GM18951 (cell line): ENCODE results near the gene GRM8.
"Not testable (repeated sequence)": the region's sequence is repeated elsewhere in the genome, so short reads cannot be mapped to it uniquely, and the experiment has no call there.

ENCODE experiments used
- POLR2A ChIP-seq: IDR thresholded peaks from 4 replicates; pipeline ENCODE4 v1.6.1; 2011; ENCODE audit warnings: mild to moderate bottlenecking; ENCODE audit not compliant: insufficient read length, insufficient read depth; ENCODE audit errors: extremely low read depth
- in situ Hi-C: fragments of 300-500 bp; cut with MboI; formaldehyde crosslinking; loops from one replicate; pipeline ENCODE4 v1.12.0; 2022; ENCODE audit warnings: low sequenced_read_pairs, mixed read lengths, inconsistent platforms; ENCODE audit not compliant: unreplicated experiment

The GRM8 gene

DNA sequence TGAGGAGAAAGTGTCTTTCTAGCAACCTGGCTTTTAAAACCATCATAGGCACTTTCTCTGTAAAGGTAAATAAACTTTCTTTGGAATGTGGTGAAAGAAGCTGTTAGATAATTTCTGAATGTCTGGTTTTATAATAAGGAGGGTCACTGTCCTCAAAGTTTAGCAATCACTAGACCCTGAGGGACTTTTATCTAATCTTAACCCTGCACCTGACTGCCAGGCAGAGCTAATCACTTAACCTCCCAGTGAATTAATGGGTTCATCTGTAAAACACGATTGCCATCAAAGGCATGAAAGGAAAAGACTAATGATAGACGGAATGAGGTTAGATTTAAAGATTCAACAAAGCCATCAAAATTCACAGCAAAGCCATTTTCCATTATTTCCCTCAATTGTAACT lies 553.8 kb downstream of the GRM8 start:
- in situ Hi-C loops, result no loop called here
- no peak for TF ChIP-seq POLR2A

- in situ Hi-C loops, result no loop called here
- no peak for TF ChIP-seq POLR2A
These were observed 554.3 kb downstream of the GRM8 start for GRCh38 chr7:126698446-126698845.

DNA sequence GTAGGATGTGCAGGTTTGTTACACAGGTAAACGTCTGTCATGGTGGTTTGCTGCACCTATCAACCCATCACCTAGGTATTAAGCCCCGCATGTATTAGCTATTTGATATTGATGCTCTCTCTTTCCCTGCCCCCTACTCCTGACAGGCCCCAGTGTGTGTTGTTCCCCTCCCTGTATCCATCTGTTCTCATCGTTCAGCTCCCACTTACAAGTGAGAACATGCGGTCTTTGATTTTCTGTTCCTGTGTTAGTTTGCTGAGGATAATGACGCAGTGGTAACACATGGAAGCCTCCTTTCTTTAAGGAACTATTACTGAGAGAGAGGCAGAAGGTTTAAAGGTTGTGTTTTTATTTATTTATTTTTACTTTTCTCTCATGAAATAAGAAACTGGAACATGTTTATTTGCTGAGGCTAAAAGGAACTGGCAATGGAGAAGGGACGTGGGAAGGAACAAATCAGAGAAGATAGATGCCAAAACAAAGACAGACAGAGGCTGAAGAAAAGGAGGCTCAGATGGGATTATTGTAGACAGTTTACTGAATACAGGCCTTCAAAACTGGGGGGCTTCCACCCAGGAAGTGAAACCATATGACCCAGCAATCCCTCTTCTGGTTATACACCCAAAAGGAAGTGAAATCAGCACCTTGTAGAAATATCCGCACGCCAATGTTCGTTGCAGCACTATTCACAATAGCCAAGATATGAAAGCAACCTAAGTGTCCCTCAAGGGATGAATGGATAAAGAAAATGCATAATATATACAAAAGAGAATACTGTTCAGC lies 556.3 kb downstream of the GRM8 start:
- no peak for TF ChIP-seq POLR2A
- in situ Hi-C loops, result no loop called here

- no peak for TF ChIP-seq POLR2A
- in situ Hi-C loops, result no loop called here
These were observed 561.6 kb downstream of the GRM8 start for GRCh38 chr7:126690848-126691751.

GRCh38 chr7:126690104-126690503 lies 562.6 kb downstream of the GRM8 start:
- no peak for TF ChIP-seq POLR2A
- in situ Hi-C loops, result no loop called here

DNA sequence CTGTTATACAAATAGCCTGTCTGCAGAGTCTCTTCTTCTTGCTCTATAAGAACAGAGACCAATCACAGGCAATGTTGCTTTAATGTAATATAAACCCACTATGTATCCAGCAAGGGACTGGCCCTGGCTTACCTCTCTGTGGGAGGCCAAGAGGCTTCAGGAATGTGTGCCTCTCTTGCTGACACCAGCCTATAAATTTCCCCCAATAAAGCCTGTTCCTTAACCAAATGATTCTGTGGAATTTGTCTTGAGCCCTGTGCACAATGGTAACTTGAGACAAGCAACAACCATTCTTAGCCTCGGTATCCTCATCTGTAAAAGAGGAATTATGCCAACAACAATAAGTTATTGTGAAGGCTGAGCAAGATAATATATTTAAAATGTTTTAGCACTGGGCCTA lies 563.7 kb downstream of the GRM8 start:
- in situ Hi-C loops, result no loop called here
- TF ChIP-seq POLR2A, result no peak

DNA sequence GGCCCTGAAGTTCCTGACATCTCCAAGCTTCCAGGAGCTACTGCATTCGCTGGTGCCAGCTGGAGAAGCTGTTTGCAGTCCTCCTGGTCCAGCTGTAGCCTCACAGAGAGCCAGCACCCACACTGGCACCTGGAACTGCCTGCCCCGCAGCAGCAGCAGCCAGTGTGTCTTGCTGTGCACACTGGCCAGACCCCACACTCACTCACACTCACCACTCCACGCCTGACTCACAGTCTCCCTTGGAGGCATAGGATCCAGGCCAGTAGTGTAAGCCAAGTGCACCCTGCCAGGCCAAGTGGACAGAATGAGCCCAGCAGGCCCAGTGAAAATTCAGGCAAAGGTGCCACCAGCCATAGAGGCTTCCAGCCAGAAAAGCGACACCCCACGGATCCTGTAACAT lies 566.3 kb downstream of the GRM8 start:
- no peak for TF ChIP-seq POLR2A
- in situ Hi-C loops, result no loop called here

DNA sequence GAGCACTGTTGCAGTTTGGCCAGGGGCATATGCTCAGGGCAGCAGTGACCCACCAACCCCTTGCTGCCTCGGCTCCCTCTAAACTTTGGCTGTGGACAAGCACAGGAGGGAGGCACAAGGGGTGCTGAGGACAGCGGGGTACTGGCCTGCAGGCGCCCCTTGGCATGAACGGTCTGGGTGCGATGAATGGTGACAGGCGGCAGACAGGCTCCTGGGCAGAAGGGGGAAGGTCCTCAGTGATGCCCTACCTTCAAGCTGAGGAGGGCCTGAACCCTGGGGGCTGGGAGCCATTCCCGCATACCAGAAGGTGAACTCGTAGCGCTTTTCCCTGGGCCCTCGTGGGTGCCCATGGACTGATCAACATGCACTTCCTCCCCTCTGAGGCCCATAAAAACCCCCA lies 567.1 kb downstream of the GRM8 start:
- no peak for TF ChIP-seq POLR2A
- in situ Hi-C loops, result no loop called here

- in situ Hi-C loops, result no loop called here
- no peak for TF ChIP-seq POLR2A
These were observed 567.6 kb downstream of the GRM8 start for GRCh38 chr7:126685018-126685573.

DNA sequence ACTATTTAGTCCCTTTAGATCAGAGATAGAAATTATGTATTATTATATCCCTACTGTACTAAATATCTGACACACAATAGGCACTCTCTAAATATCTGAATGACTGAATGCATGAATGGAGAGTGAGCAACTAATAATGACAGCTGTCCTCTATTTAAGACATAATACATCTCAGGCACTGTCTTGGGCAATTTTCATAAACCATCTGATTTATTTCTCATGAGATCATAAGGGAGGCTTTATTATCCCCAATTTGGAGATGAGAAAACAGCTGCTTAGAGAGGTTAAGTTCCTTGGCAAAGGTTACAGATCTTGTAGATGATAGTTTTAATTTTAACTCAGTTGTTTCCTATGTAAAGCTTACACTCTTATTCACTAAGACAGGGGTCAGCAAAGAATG lies 570.6 kb downstream of the GRM8 start:
- in situ Hi-C loops, result no loop called here
- no peak for TF ChIP-seq POLR2A

GRCh38 chr7:126668762-126669161 lies 584.0 kb downstream of the GRM8 start:
- in situ Hi-C loops, result not testable (repeated sequence)

GRCh38 chr7:126668367-126668752 lies 584.4 kb downstream of the GRM8 start:
- no peak for TF ChIP-seq POLR2A
- in situ Hi-C loops, result no loop called here

- no peak for TF ChIP-seq POLR2A
- in situ Hi-C loops, result no loop called here
These were observed 584.9 kb downstream of the GRM8 start for GRCh38 chr7:126667742-126668366.
